Liver (tissue), 9 donors: ENCODE results near the gene FER. TPM values are rescaled to one million over a fixed set of nuclear protein-coding genes. Genes with fewer than 3 reads are reported as not detected.

ENCODE experiments used
- DNase-seq: peaks from one replicate; pipeline ENCODE4 v3.0.0-alpha.2; 2017; ENCODE audit warnings: low spot score
- H3K27ac ChIP-seq, 2 donors: one replicate each; pipeline ENCODE4 v1.7.0; 2013; ENCODE audit warnings: inconsistent platforms in 2 of 2, low read length in 2 of 2, control low read depth in 1 of 2, low read depth in 1 of 2, mild to moderate bottlenecking in 1 of 2
- H3K27me3 ChIP-seq, 4 donors: one replicate each; pipeline versions ENCODE4 v1.6.1 to v1.7.0; 2013; ENCODE audit warnings: low read length in 3 of 4, inconsistent platforms in 1 of 4, mild to moderate bottlenecking in 1 of 4, moderate library complexity in 1 of 4; ENCODE audit not compliant: control insufficient read depth in 4 of 4, insufficient read depth in 4 of 4
- H3K36me3 ChIP-seq, 4 donors: one replicate each; pipeline versions ENCODE4 v1.6.1 to v1.7.0; 2013; ENCODE audit warnings: low read length in 3 of 4, mild to moderate bottlenecking in 3 of 4, low read depth in 1 of 4, moderate library complexity in 1 of 4; ENCODE audit not compliant: control insufficient read depth in 4 of 4, insufficient read depth in 3 of 4
- H3K4me1 ChIP-seq, 4 donors: one replicate each; pipeline versions ENCODE4 v1.6.1 to v1.7.0; 2013; ENCODE audit warnings: low read length in 3 of 4, mild to moderate bottlenecking in 3 of 4, moderate library complexity in 1 of 4; ENCODE audit not compliant: control insufficient read depth in 4 of 4, insufficient read depth in 4 of 4
- H3K4me3 ChIP-seq, 3 donors: one replicate each; pipeline versions ENCODE4 v1.6.1 to v1.7.0; 2013; ENCODE audit warnings: low read length in 3 of 3, control low read depth in 1 of 3, low read depth in 1 of 3, mild to moderate bottlenecking in 1 of 3
- H3K9ac ChIP-seq, 2 donors: one replicate each; pipeline ENCODE4 v1.7.0; 2013; ENCODE audit warnings: low read length in 2 of 2, mild to moderate bottlenecking in 2 of 2, moderate library complexity in 2 of 2, control low read depth in 1 of 2, low read depth in 1 of 2
- H3K9me3 ChIP-seq, 4 donors: one replicate each; pipeline versions ENCODE4 v1.6.1 to v1.7.0; 2013; ENCODE audit warnings: low read length in 3 of 4; ENCODE audit not compliant: control insufficient read depth in 4 of 4
- ATF3 ChIP-seq: IDR thresholded peaks from 2 replicates; pipeline ENCODE4 v1.6.1; 2016; ENCODE audit warnings: antibody characterized with exemption
- CTCF ChIP-seq: fragments of 150-350 bp; IDR thresholded peaks from 2 replicates; pipeline ENCODE4 v1.5.1; 2017; ENCODE audit warnings: improper control_type of control experiment, low read depth, low read length; ENCODE audit not compliant: missing input control
- EGR1 ChIP-seq, 2 donors: IDR thresholded peaks; 2 replicates each; pipeline ENCODE4 v1.6.1; 2016 to 2018; ENCODE audit warnings: antibody characterized with exemption in 2 of 2, low read depth in 2 of 2
- FOXA1 ChIP-seq: IDR thresholded peaks from 2 replicates; pipeline ENCODE4 v1.6.1; 2016; ENCODE audit warnings: antibody characterized with exemption
- GABPA ChIP-seq, 2 donors: IDR thresholded peaks in 1 of 2; conservative IDR thresholded peaks in 1 of 2; 2 replicates each; pipeline ENCODE4 v1.6.1; 2016; ENCODE audit warnings: antibody characterized with exemption in 2 of 2, mild to moderate bottlenecking in 1 of 2, moderate library complexity in 1 of 2
- HNF4A ChIP-seq, 2 donors: conservative IDR thresholded peaks; 2 replicates each; pipeline ENCODE4 v1.6.1; 2016; ENCODE audit warnings: antibody characterized with exemption in 2 of 2, mild to moderate bottlenecking in 2 of 2
- JUND ChIP-seq, 2 donors: IDR thresholded peaks; 2 replicates each; pipeline ENCODE4 v1.6.1; 2016; ENCODE audit warnings: antibody characterized with exemption in 2 of 2
- MAX ChIP-seq: IDR thresholded peaks from 2 replicates; pipeline ENCODE4 v1.6.1; 2016; ENCODE audit warnings: antibody characterized with exemption
- NR2F2 ChIP-seq: IDR thresholded peaks from 2 replicates; pipeline ENCODE4 v1.6.1; 2016; ENCODE audit warnings: antibody characterized with exemption
- RAD21 ChIP-seq, 2 donors: IDR thresholded peaks; 2 replicates each; pipeline ENCODE4 v1.6.1; 2016; ENCODE audit warnings: antibody characterized with exemption in 2 of 2, mild to moderate bottlenecking in 2 of 2
- REST ChIP-seq: IDR thresholded peaks from 2 replicates; pipeline ENCODE4 v1.6.1; 2016; ENCODE audit warnings: antibody characterized with exemption, mild to moderate bottlenecking
- SP1 ChIP-seq: IDR thresholded peaks from 2 replicates; pipeline ENCODE4 v1.6.1; 2018; ENCODE audit warnings: antibody characterized with exemption, mild to moderate bottlenecking
- TAF1 ChIP-seq: conservative IDR thresholded peaks from 2 replicates; pipeline ENCODE4 v1.6.1; 2016; ENCODE audit warnings: antibody characterized with exemption, mild to moderate bottlenecking
- YY1 ChIP-seq: IDR thresholded peaks from 2 replicates; pipeline ENCODE4 v1.6.1; 2016; ENCODE audit warnings: antibody characterized with exemption, mild to moderate bottlenecking
- ZBTB33 ChIP-seq: IDR thresholded peaks from 2 replicates; pipeline ENCODE4 v1.6.1; 2016; ENCODE audit warnings: antibody characterized with exemption
- WGBS: extraction: QIAGEN DNeasy Blood & Tissue Kit; methylation state at CpG from one replicate; pipeline ENCODE4 v1.1.7; 2013; 5-methylcytosine and 5-hydroxymethylcytosine counted together
- polyA plus RNA-seq, 2 donors: library from polyadenylated mRNA; stranded (reverse) in 1 of 2; unstranded in 1 of 2; fragments of 200-250 nt in 1 of 2; fragments of >200 nt in 1 of 2; fragmentation: Nextera tagmentation in 1 of 2; extraction: Ambion mirVana in 1 of 2; gene quantifications; one replicate each; pipeline versions ENCODE4 v1.2.1 to v1.2.3, GENCODE V29; 2013 to 2015
- total RNA-seq, 2 donors: library from RNA; depleted of rRNA; stranded (reverse); fragments of >200 nt; gene quantifications; one replicate each; pipeline ENCODE4 v1.2.3, GENCODE V29; 2014
- donor health status: healthy.
- donor health status: healthy.
- donor health status: healthy.
- donor health status: healthy.
- donor health status: healthy.

Gene FER
- total and polyA plus RNA-seq, 4 donors = 0.83 to 9.8 (median 5.9) TPM

GRCh38 chr5:109192555-109193281, 445.0 kb downstream of the FER start (continued):
- TF ChIP-seq CTCF = no peak
- TF ChIP-seq NR2F2 = no peak
- no peak for TF ChIP-seq YY1

- 85% methylated on average over 2 of the region's 2 CpGs for WGBS
- Histone ChIP-seq H3K4me1 (peaks cover 0 to 2% (median 0%) of the 10 kb centered on the region in 4 donors), H3K27me3 (no peaks in the 10 kb centered on the region), H3K36me3 (no peaks in the 10 kb centered on the region), H3K9ac (no peak overlapping the region), H3K27ac (no peak overlapping the region), H3K9me3 (no peaks in the 10 kb centered on the region), H3K4me3 (no peak overlapping the region)
- DNase-seq = no peak
- TF ChIP-seq JUND (IDR thresholded peaks at IDR 0.05) = no peak
- no peak for TF ChIP-seq ZBTB33
These were observed 448.0 kb downstream of the FER start for GRCh38 chr5:109195667-109196066.

GRCh38 chr5:109196087-109196822, 448.6 kb downstream of the FER start:
- no peak overlapping the region for H3K9ac ChIP-seq
- WGBS = 89% methylated on average over 2 of the region's 2 CpGs
- no peaks in the 10 kb centered on the region for H3K36me3 ChIP-seq
- TF ChIP-seq MAX (no peak), SP1 (no peak), ZBTB33 (no peak), RAD21 (IDR thresholded peaks at IDR 0.05) (no peak), REST (no peak), GABPA (IDR thresholded peaks at IDR 0.05 in 1 of 2, conservative IDR thresholded peaks at IDR 0.05 in 1 of 2) (no peak), EGR1 (IDR thresholded peaks at IDR 0.05; ENCODE audit: low read depth in 2 of 2) (no peak), ATF3 (no peak), TAF1 (no peak), YY1 (no peak), NR2F2 (no peak), CTCF (no peak), HNF4A (conservative IDR thresholded peaks at IDR 0.05) (no peak), FOXA1 (no peak), JUND (IDR thresholded peaks at IDR 0.05) (no peak)

More at GRCh38 chr5:109196087-109196822, 448.6 kb downstream of the FER start:
- H3K27me3 ChIP-seq = no peaks in the 10 kb centered on the region
- H3K4me3 ChIP-seq = no peak overlapping the region
- peaks cover 0 to under 1% (median 0%) of the 10 kb centered on the region in 4 donors for H3K4me1 ChIP-seq
- no peak for DNase-seq
- H3K27ac ChIP-seq = no peak overlapping the region
- H3K9me3 ChIP-seq = no peaks in the 10 kb centered on the region
